HG03565 (cell line): ENCODE data around the gene NLRP6.
A peak's percentile ranks its signal among the peaks of the same experiment; 100 is the strongest.
"Not testable (repeated sequence)": the region's sequence is repeated elsewhere in the genome, so short reads cannot be mapped to it uniquely, and the experiment has no call there.

Experiments
- ATAC-seq: cut with Tn5 transposase; IDR thresholded peaks from one replicate; pipeline ENCODE4 v1.9.1; 2021; ENCODE audit warnings: mild to moderate bottlenecking, moderate library complexity; ENCODE audit not compliant: unreplicated experiment

Gene NLRP6

DNA sequence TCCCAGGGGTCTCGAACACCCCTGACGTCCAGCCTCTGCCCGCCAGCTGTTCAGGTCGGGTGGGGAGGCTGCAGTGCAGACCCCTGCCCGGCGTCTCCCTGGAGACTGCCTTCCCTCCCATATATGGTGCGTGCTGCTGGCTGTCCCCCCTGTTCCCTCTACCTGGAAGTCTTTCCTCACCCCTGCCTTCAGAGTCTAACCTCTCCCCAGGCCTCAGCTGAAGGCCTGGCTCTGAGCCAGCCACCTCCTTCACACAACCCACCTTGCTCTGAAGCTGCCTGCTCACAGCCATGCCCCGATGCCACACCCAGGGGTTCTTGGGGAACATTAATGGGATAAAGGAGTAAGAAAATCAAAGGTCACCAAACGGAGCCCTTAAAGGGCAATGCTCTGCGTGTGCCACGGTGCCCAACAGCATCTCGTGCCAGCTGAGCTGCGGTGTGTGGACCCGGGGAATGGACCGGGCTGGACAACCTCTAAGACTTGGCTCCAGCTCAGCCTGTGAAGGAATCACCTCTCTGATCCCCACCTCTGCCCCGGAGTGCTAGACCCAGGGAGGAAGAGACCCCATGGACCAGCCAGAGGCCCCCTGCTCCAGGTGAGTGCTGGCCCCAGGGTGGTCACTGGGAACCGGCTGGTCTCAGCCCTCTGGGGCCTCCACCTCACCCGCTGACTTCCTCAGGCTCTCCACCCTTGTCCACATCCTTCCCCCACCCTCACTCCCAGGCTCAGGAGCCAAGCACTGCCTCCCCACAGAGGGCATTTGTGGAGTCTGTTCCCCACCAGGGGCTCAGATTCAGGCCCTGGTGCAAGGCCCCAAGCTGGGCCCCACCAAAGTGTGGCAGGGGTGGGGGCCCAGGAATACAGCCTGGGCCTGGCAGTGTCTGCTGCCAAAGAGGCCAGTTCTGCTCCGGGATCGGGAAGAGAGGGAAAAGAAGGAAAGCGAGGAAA lies at the start of gene NLRP6:
NLRP6 (plus strand) TSS at position 407 of the 951 bp plus-strand sequence; CDS start at position 570, 163 bp downstream.
- ATAC-seq = no peak

DNA sequence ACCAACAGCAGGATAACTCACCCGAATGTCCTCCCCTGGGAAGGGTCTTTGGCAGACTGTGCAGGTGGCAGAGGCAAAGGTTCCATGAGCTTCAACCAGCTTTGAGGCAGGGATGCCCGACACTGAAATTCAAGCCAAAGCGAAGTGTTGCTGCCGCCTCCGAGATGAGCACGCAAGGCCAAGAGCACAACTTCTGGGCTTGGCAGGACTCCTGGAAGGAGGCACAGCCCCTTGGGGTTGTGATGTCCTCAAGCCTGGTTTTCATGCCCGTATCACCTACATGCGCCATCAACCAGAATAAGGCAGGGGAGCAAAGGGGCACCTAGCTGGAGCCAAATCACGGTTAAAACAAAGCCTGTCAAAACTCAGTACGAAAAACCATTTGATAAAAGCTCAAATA lies 47.8 kb upstream of the NLRP6 start:
- ATAC-seq = no peak

DNA sequence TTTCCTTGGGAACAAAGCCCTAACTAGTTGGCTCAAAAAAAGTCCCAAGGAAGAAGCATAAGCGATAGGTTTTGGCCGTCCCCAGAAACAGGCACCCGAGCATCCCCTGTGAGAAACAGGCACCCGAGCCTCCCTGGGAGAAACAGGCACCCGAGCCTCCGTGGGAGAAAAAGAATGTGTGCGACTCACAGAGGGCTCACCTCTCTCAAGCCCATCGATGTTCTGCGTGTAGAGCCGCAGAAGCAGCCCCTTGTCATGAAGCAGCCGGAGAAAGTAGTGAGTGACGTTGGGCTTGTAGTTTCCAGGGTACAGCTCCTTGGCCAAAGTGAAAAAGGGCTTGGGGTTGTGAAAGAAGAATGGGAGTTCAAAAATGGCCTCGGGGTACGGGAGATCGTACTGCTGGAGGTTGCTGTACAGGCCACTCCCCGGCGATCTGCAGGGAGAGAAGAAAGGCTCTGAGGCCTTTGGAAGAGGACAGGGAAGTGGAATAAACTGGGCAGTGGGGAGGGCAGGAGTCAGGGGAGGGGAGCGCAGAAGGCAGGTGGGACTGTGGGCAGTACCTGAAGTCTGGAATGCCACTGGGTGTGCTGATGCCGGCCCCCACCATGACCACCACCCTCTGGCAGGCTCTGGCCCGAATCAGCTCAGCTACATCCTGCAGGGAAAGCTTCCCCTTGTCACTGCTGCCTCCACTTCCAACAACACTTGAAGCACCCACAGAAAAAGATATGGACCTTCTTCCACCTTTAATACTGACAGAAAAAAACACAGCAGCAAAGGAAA lies 45.2 kb upstream of the NLRP6 start:
- no peak for ATAC-seq

DNA sequence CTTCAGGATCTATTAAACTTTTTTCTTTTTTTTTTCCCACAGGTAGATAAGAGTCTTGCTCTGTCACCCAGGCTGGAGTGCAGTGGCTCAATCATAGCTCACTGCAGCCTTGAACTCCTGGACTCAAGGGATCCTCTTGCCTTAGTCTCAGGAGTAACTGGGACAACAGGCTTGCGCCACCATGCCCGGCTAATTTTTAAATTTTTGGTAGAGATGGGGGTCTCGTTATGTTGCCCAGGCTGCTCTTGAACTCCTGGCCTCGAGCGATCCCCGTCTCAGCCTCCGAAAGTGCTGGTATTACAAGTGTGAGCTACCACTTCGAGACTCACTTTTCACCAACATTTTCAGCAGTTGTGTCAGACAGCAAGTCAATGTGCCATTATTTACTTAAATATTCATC lies 43.0 kb upstream of the NLRP6 start:
- ATAC-seq = no peak

DNA sequence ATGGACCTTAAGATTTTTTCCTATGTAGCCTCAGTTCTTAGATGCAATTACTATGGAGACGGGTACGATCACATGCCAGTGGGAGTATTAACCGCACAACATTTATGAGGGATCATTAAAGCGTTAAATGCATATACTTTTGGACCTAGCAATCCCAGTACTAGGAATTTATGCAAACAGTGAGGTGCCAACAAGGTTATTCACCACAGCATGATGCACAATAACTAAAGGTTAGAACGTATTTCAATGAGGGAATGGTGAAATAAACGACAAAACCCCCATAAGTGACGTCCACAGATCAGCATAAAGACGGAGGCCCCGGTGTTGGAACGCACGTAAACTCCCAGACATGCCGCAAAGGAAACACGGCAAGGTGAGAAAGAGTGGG lies 42.6 kb upstream of the NLRP6 start:
- no peak for ATAC-seq

DNA sequence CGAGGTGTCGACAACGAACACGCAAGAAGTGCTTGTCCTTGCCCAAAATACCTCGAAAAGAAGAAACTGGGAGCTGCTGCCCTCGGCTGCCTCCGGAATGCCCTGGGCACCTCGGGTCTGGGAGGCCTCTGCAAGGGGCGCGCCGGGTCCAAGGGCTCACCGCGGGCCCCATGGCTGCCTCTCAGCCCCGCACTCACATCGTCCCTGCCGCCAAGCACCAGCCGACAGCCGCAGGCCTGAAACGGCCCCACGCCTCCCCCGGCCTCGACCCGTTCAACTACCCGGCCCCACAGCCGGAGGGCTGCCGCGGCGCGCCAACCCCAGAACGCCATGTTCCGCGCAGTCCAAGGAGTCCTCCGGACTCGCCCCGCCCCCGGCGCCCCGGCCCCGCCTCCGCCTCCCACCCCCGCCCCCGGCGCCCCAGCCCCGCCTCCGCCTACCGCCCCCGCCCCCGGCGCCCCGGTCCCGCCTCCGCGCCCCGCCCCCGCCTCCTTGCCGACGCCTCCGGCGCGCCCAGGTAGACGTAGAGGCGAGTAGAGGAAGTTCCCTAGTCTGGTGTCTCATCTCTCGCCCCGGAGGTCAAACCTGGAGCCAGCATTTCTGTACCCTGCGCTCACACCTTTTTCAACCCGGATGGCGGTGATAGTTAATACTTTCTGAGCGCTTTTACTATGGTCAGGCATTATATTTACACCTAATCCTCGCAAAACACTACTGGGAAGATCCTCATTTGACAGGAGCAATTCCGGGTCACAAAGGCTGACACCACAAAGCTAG lies 42.0 kb upstream of the NLRP6 start, which contains the start of gene SIRT3:
SIRT3 (minus strand) TSS at position 346 of the 777 bp plus-strand sequence; CDS start at position 332, 14 bp downstream.
- ATAC-seq = peak; percentile 49

DNA sequence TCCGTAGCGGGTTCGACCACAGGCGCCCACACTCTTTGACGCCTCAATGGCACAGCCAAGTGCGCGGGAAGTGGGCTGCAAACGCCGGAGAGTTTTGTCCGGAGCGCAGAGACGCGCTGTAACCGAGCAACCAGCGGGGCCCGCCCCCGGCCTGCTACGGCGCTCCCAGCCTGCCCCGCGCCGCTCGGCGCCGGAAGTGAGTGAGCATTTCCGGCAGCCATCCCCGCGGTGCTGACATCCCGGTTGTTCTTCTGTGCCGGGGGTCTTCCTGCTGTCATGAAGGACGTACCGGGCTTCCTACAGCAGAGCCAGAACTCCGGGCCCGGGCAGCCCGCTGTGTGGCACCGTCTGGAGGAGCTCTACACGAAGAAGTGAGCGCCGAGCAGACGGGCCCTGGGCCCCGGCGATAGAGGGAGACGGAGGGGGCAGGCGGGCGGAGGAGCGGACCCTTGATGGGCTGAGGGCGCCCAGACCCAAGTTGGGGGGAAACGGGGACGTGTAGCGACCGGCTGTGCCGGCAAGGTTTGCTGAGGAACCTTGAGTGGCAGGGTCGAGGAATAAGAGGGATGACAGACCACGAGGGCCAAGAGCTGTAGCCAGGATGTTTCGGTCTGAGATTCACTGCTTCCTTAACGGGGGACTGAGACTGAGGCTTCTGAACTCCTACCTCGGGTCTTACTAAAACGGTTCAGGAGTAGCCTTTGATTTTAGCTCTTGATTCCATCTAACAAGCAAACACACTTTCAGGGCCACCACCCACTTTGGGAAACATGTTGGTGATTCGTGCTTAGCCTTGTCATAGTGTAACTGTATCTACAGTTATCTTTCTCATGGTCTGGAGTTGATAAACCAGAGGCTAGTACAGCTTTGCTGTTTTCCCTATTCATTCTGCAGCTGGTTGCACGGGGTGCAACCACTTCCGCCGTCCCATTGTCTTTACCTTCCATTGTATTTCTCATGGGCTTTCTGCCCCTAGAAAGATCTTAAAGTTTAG lies 41.1 kb upstream of the NLRP6 start, which contains the start of gene PSMD13:
PSMD13 (plus strand) TSS at position 203 of the 994 bp plus-strand sequence; CDS start at position 277, 74 bp downstream.
- peak; percentile 74 for ATAC-seq

DNA sequence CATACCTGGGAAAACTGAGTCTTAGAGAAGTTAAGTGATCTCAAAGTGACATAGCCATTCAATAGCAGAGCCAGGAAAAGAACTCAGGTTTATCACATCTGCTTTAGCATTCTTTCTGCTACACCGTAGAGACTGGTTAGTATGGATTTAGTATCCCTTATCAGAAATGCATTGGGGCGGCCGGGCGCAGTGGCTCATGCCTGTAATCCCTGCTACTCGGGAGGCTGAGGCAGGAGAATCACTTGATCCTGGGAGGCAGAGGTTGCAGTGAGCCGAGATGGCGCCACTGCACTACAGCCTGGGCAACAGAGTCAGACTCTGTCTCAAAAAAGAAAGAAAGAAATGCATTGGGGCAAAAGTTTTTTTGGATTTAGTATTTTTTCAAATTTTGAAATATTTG lies 39.9 kb upstream of the NLRP6 start:
- not testable (repeated sequence) for ATAC-seq

DNA sequence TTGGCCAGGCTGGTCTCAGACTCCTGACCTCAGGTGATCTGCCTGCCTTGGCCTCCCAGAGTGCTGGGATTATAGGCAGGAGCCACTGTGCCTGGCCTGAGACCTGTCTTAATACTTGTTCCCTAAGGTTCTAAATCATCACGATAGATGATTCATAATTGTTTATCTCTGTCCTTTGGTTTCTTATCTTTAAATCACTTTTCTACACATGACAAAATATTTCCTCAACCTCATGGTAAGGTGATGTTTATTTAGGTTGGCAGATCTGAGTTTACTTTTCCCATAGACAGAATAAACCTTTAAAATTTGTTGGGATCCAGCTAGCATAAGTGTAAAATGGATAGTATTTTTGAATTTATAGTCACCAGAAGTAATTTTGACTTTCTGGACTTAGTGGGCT lies 37.9 kb upstream of the NLRP6 start:
- no peak for ATAC-seq

DNA sequence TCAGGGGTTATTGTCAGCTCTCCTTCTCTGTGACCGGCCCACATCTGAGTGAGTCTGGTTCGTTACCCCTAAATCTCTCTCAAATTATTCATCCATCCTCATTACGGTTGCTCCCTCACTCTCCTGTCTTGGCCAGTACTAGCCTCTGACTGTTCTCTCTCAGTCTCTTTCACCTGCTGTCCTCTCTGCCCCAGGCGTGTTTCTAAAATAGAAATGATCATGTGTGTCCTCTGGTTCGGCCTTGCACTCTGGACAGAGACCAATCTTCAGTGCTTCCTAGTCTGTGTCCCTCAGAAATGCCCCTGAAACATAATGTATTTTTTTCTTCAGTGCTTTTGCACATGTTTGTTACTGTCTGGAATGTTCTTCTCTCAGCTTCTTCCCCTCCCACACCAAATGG lies 36.6 kb upstream of the NLRP6 start:
- no peak for ATAC-seq

DNA sequence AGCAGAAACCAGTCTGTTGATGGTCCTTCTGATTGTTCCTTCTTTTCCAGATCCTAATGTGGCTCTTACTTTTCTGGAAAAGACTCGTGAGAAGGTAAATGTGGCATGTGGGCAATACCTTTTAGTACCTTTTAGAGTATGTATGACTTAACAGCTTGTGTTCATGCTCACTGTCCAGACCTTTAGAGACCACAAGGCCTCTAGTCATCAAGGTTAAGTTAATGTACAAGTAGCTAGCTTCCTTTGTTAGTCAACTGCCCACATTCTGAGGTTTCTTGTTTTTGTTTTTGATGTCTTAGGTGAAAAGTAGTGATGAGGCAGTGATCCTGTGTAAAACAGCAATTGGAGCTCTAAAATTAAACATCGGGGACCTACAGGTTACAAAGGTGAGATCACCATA lies 33.8 kb upstream of the NLRP6 start:
- ATAC-seq = no peak

DNA sequence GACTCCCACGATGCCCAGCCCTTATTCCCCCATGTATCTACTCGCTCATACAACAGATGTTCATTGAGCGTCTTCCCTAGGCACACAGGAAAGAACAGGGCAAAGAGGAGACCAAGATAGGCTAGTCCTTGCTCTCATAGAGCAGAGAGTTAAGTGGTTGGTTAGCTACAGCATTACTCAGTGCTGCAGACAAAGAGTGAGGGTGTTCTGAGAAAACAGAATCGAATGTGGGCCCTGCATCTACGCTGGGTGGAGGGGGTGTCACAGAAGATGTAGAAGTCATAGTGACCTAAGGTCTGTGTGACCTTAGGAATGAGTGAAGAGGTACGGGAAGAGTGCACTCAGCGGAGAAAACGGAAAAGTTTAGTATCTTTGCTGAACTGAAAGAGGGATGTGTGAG lies 29.1 kb upstream of the NLRP6 start:
- no peak for ATAC-seq

DNA sequence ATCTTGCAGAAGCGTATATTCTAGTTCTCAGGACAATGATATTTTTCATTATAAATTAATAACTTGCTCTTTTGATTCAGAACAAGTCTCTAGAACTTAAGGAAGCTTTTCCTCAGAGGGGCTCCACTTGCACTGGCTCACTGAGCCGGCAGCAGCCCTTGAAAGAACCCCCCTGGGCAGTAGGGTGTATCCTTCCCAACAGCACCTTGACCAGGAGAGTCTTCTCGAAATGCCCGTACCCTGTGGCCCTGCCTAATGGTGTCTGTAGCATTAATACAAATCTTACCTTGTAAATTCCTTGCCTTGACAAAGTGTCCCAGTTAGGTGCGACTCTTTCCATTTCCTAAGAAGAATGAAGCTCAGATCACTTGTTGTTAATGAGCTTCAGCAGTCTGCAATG lies 27.9 kb upstream of the NLRP6 start:
- no peak for ATAC-seq

DNA sequence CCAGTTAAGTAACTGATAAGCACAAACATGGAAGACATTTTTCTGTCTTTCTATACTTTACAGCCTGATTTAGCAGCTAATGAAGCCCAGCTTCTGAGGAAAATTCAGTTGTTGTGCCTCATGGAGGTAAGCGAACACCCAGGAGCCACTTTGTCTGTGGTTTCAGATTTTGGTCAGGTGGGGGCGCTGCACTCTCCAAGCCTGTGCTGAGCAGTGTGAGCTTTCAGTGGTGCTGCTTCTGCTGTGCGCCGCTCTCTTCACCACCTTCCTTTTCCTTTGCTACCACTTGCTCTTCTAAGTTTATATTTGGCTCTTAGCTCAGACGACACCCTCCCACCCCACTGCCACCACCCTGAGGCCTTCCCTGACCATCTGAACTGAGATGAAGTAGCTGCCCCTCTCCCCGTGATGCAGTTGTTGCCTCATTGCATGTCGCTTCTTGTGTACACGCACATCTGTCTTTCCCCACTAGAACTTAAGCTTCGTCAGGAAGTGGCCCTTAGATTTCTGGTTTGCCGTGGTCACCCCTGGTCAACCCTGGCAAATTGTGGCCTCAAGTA lies 27.4 kb upstream of the NLRP6 start:
- no peak for ATAC-seq

DNA sequence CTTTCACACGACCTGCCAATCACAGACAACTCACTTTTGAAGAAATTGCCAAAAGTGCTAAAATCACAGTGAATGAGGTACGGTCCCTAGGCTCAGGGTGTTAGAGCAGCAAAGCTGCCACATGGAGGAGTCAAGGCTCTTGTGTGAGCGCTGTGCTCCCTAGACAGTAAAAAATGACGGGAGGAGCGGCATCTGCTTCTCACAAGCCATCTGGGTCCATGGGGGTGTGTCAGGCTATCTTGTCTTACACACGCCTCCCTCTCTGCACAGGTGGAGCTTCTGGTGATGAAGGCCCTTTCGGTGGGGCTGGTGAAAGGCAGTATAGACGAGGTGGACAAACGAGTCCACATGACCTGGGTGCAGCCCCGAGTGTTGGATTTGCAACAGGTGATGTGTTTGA lies 26.7 kb upstream of the NLRP6 start:
- ATAC-seq = no peak

DNA sequence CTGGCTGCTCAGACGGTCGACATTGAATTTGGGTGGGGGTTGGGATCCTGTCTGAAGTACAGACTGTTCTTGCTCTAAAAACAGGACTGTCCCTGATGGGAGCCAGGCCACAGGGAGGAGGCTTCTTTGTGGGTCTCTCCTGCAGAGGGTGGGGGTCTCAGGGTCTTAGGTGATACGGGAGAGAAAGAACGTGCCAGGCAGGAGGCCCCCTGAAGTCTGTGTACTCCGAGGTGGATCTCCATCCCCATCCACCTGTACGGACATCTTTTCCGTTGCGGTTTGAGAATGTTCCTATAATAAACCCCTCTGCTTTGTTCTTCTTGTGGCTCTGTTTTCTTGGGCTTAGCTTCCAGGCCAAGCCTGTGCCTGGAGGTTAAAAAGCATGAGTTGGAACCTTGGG lies 25.5 kb upstream of the NLRP6 start:
- no peak for ATAC-seq

DNA sequence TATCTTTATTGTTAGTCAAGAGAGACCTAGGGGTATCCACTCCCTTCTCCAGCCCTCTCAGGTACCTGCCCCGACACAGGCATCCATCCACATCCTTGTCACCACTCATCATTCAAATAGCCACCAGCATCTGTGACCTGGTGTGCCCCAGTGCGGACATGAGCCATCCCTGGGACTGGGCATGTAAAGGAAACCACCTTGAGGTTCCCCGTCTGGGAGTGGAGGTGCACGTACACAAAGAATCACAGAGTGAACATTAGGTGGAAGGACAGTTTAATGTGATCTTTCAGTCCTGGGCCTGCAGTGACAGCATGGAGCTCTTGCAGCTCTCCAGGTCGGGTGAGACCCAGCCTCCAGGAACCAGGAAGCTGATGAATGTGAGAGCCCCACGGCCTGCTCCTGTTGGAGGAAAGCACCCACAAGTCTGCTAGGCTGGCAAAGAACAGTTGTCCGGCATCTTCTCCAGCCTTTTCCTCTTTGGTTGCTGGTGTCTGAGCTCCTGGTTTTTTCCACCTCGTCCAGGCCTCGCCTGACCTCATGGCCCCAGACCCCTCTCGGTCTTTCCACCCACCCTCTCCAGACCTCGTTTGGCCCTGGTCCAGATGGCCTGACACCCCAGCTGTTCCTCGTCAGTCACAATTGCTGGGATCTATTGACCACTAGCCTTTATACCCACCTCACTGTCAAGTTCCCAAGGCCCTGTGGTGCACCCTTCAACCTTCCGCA lies 24.9 kb upstream of the NLRP6 start:
- ATAC-seq = no peak

DNA sequence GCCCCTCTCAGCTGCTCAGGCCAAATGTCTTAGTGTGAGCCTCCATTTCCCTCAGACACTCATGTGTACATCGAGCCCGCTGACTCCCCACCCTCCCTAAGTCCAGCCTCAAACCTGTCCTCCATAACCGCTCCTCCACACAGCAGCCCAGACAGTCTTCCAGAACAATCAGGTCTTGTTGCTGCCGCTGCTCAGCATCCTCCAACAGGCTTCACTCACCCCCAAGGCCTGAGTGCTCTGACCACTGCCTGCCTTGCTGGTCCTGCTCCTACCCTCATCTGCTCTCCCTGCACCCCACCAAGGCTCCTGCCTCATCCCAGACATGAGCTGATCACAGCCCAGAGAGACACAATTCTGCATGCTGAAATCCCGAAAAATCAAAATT lies 24.3 kb upstream of the NLRP6 start:
- no peak for ATAC-seq

DNA sequence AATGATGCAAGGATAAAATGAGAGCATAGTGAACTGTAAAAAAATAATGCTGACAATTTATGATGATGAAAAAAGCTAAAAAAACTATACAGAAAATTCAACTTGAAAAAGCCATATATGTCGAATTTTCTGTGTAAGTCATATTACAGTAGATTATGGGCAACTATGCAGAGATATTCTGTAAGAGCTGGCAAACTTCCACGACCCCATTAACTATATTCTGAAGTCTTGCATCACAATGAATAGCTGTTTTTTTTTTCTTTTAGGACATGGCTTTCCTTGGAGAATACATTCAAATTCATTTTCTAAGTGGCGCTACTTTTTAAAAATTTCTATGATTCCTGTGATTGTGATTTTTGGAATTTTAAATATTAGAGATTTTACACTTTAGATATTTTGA lies 23.0 kb upstream of the NLRP6 start:
- no peak for ATAC-seq
